HG03460 (cell line): ENCODE data around the gene MAPK8IP2.

Experiments used
- ATAC-seq: cut with Tn5 transposase; IDR thresholded peaks from one replicate; pipeline ENCODE4 v1.9.1; 2021; ENCODE audit not compliant: unreplicated experiment

Gene MAPK8IP2

DNA sequence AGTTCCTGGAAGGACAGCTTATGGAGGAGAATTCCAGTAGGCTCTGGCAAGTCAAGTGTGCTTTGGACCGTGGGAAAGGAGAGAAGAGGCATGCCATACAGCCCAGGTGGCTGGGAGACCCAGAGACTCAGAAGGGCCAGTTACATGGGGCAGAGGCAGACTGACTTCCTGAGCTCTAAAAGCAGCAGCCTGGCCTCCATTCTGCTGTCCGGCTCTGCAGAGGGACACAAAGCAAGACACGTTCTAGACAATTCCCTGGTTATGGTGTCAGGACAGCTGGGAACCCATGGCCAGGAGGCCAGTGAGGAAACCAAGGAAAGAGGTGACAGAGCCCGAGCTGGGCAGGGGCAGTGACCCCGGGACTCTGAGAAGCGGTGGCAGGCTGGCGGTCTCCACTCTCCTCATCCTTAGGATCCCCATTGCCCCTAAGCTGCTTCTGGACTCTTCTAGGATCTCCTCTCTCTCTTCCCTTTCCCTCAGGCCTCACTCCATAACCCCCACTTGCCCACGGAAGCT lies 25.1 kb upstream of the MAPK8IP2 start:
- no peak for ATAC-seq

DNA sequence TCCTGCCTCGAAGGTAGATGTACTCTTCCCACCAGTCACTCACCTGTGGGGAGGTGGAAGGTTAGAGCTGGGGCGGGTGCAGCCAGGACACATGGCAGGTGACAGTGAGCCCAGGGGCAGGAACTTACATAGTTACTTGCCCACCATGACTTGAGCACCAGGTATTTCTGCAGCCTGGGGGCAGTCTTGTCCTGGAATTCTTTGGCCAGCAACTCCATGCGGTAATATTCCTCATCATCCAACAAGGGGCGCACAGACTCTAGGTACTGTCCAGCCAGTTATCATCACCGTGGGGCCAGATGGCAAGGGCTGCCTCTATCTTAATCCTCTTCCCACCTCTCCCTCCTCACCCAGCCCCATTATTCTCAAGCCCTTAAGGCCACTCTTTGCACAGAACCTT lies 24.5 kb upstream of the MAPK8IP2 start:
- no peak for ATAC-seq

DNA sequence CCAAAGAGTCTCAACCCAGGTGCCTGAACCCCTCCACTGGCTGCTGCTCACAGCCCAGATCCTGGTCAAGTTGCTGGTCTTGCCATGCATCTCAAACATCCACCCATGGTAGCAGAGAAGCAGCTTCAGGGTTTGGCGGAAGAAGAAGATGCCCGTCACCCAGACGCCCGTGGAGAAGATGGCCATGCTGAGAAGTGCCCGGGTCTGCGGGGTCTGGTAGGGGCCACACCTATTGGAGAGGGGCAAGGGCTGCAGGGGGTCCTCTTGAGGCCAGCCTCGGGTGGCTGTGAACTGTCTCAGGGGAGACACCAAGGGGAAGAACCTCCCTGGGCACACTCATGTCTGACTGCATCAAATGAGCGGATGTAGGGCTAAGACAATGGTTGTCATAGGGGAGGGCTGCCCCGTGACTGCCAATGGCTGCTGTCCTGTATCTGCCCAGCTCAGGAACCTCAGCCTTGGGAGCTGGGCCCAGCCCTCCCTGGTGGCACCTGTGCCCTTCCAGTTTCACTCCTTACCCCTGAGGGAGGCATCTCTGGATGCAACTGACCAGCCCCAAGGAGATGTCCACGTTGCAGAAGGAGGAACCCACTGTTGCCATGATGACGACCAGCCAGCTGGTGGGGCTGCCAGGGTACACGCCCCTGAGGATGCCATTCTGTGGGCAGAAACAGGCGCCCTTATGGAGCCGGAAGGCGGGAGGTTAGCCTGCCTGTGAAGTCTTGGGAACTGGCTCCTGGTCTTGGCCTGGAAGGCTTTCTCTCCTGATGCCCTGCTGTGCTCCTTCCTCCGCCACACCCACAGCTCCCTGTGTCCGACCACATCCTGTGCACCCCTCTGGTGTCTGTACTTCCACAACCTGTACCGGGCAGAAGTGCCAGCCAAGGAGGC lies 23.5 kb upstream of the MAPK8IP2 start:
- no peak for ATAC-seq

DNA sequence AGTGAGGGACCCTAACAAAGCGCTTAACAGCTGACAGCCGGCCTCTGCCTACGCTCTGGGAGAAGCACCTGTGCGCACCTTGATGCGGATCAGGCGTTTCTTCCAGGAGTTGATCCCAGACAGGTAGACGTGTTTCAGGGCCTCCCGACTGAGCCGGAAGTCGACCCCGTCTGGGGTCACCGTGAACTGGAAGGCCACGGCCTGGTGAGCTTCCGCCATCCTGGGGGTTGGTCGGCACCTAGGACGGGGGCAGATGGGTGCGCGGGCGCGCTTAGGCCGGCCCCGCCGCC lies 23.0 kb upstream of the MAPK8IP2 start:
- no peak for ATAC-seq

DNA sequence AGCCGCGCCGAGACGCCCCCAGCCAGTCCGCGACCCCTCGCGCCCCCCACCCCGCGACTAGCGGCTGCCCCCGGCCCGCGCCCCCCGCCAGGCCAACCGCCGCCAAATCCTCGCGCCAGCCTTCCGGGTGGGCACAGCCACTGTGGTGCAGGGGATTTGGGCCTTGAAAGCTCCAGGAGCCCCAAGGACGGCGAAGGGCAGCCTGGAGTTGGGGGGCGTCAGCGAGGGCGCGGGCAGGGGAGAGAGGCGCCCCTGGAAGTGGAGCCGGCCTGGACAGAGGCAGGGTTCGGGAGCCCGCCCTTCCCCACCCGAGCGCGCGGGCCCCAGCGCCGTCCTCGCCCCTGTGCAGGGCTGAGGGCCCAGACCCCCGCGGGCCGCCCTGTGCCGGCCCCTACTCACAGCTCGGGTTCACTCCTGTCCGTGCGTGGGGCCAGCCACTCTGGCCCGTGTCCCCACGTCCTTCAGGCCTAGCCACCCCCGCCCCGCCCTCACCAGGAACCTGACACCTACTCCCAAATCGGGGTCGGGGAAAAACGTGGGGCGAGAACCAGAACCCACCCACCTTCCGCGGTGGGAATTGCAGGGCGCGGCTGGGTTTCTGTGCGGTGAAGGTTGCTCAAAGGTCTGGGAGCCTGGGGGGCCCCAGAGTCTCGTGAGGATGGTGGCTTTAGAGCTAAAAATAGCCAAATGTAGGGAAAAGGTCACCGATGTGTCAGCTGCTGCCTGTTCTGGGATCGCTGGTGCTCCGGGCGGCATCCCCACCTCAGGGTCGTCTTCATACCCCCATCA lies 22.4 kb upstream of the MAPK8IP2 start, which contains the start of gene CPT1B:
Gene CPT1B, minus strand, starts transcription at position 441 of the 789 bp plus-strand sequence. CDS start 512 bp downstream, outside the sequence.
- no peak for ATAC-seq

DNA sequence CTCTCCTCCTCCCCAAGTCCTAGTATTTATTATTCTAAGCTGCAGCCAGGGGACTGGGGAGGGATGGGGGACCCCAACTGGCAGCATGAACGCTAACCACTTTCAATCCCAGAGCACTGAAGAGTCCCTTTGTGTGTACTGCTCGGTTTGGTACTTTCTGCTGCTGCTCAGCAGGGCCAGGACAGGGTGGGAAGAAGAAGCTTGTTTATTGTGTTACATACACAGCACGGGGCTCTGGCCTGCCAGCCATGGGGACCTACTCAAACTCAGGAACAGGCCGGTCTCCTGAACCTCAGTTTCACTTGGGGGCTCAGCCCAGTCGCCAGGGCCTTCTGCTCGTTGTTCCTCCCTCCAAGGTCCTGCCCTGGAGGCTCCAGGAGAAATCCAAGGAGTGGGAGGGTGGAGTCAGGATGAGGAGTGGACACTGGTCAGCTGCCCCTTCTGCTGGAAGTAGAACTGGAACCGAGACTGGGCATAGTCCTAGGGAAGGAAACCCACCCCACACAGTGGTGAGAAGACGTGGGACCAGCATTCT lies 21.8 kb upstream of the MAPK8IP2 start:
- ATAC-seq = no peak

DNA sequence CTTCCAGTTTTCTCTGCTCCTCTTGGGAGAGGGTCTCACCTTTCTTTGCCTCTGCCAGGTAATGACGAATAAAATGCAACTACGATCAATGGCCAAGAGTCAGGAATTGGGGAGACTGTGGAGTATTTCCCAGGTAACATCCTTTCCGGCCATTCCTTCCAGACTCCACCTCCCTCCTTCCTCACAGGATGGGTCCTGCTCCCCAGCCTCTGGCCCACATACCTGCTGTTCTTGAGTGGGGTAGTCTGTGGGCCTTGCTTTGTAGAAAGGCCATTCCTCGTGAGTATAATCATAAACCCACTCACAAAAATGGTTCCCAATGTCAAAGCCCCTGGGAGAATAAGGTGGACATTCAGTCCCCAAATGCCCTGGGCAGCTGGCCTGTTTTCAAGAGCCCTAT lies 20.8 kb upstream of the MAPK8IP2 start:
- no peak for ATAC-seq

DNA sequence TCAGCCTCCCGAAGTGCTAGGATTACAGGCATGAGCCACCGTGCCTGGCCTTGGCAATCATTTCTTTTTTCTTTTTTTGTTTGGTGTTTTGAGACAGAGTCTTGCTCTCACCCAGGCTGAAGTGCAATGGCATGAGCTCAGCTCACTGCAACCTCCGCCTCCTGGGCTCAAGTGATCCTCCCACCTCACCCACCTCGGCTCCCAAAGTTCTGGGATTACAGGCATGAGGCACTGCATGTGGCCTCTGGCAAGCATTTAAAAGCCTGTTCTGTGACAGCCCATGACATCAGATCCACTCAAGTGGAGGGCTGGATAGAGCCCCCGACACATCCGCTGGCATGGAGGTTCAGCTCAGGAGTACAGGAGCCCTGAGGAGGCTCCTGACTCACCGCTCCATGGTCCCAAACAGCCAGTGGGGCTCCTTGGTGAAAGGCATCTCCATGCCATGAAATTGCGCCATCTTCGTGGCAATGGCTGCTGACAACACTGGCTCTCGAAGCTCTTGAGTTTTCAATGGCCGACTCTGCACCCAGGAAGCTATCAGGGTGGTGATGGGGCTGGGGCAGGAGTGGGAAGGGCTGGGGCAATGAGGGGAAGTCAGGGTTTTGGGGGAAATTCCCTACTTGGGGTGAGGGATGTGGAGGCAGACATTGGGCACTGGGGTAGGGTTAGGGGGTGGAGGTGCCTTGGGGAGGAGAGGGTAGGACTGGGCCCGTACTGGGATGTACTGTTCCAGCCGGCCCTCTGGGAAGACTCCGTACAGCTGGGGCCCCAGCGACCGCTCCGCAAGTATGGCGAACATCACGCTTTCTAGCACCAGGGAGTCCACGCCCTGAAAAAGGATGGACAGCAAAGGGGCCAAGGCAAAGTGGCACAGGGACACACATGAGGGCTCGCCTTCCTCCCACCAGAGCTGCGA lies 19.3 kb upstream of the MAPK8IP2 start:
- no peak for ATAC-seq

DNA sequence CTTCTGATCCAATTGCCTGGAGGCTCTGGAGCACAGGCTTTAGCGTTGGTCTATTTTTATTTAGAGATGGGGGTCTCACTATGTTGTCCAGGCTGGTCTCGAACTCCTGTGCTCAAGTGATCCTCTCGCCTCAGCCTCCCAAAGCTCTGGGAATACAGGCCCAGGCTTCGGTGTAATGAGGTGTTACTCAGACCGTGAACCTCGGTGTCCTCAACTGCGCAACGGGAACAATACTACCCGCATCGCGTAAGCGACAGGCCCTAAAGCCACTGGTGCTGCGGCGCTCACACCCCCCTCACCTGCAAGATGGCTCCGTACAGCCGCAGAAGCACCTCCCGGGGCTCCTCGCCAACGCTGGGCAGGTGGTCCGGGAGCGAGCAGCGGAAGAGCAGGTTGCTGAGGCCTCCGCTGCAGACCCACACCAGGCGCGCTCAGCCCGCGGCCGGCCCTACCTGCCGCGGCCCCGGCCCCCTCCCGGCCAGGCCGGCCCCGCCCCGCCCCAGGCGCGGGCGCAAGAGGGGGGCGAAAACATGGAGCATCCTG lies 18.6 kb upstream of the MAPK8IP2 start:
- ATAC-seq = no peak

DNA sequence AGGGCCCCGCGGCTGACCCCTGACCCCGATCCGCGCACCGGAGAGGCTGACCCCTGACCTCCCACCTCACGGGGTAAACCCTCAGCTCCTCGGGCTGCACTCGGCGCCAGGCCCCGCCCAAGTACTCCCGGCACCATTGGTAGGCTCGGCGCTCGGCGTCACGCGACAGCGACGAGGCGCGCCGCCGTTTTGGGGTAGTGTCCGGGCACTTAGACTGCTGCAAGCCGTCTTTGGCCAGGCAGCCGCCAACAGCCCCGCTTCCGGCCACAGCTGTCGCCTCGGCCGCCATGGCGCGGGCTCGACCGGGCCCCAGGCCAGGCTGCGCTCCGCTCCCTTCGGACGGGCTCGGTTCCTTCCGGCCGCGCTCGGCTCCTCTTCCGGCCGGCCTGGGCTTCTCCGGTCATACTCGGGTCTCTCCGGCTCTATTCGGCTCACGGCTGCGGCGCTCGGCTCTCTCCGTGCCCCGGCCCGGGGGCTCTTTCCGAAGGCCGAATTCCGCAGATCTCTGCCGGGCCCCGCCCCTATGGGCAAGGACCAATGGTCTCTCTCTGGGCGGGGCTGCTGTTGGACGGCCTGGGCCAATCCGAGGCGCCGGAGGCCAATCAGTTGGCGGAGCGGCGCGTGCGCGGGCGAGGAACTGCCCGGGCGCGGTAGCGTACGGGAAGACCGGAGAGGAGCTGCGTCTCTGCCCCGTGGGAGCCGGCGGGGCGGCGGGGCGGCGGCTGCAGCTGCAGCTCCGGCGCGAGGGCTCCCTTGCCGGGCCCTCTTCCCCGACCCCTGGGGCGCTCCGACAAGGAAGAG lies 17.9 kb upstream of the MAPK8IP2 start, which contains the start of gene CHKB:
Gene CHKB, minus strand, starts transcription at position 357 of the 801 bp plus-strand sequence. Its CDS starts 68 bp downstream, at position 289.
- peak; percentile 83 for ATAC-seq

DNA sequence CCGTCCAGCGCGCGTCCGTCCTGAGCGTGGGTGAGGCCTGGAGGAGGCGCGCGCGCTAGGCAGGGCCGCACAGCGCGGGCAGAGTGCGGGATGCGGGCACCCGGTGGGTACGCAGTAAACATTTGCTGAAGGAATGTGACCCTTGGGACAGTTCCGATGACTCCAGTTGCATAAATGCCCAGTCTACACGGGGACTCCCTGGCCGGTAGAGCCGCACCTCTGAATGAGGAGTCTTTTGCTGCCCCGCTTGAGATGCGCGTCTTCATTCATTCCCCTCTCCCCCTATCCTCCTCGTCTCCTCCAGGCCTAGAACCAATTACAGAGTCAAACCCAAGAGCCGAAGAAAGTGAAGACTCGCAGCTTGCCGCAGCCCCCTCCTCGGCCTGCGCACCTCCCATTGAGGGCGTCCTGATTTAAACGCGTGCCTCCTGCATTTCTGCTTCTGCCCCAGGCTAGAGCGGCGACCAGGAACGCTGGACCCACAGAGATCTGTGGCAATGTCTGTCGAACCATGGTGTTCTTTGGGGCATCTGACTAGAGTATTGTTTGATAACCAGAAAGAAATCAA lies 17.2 kb upstream of the MAPK8IP2 start:
- ATAC-seq = peak; percentile 27

DNA sequence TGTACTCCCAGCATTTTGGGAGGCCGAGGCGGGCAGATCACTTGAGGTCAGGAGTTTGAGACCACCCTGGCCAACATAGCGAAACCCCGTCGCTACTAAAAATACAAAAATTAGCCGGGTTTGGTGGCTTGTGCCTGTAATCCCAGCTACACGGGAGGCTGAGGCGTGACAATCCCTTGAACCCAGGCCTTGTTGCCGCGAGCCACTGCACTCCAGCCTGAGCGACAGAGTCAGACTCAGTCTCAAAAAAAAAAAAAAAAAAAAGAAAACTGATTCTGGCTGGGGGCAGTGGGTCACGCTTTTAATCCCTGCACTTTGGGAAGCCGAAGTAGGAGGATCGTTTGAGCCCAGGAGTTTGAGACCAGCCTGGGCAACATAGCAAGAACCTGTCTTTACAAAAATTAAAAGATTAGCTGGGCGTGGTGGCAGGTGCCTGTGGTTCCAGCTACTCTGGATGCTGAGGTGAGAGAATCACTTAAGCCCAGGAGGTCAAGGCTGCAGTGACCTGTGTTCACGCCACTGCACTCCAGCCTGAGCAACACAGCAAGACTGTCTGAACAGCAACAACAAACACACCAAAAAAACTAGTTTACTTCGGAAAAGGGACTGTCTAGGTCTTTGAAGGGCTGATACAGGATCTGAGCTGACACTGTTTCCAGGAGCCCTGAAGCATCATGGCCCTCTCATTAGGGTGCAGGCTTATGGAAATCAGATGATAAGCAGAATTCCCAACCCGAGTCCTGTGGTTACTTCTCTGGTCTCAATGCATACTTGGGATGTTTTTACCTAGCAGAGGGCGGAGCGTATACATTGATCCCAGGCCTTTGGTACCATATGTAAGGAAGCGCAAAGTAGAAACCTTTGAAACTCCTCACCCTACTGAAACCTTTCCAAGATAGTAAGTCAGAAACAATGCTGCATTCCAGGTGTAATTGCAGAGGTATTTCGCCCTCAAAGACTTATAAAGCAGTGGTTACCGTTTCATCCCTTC lies 16.2 kb upstream of the MAPK8IP2 start:
- ATAC-seq = no peak

DNA sequence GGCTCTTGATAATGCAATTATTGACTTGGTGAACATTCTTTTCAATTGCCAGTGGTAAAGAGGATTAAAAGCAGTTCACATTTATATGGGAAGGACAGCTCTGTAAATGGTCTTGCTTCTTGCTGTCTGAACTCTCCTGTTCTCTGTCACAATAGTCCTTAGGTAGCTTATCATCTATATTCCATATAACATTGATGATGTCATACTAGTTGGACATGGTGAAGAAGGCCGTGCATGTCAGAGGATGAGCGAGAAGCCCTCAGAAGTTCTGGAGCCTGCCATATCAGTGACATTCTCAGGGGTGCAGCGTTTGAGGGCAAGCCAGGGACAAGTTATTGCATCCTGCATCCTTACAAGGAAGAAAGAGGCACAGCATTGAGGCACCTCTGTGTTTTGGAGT lies 15.4 kb upstream of the MAPK8IP2 start:
- ATAC-seq = no peak

DNA sequence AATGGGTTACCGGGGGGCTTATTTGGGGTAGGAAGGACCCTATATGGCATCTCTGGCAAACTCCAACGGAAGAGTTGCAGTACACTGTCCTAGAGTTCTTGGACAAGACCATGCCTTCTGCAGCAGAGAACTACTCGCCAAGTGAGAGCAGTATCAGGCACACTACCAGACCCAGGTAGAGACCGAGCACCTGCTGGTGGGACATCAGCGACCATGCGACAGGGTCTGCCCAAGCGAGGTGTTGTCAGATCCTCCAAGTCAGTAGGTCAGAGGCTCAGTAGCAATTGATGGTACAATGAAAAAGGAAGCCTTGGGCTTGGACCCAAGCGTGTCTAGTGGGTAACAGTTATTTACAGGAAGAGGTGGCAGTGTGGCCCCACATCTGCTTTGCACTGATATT lies 14.8 kb upstream of the MAPK8IP2 start:
- ATAC-seq = no peak

DNA sequence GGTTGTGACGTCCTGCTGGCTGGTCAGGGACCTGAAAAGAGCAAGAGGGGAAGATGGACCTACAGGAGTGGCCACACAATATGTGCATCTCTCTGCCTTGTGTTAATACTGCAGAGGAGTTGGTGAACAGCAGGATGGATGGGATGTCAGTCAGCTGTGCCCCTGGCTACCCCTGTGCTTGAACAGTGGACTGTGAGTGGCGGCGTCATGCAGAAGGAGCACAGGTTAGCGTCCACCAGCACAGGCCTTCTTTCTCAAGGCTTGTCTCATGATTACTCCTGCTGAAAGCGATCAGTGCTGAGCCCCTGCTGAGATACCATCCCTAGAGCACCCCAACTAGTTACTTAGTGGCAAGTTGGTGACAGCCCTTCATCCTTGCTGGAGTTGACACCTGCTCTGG lies 14.2 kb upstream of the MAPK8IP2 start:
- no peak for ATAC-seq

DNA sequence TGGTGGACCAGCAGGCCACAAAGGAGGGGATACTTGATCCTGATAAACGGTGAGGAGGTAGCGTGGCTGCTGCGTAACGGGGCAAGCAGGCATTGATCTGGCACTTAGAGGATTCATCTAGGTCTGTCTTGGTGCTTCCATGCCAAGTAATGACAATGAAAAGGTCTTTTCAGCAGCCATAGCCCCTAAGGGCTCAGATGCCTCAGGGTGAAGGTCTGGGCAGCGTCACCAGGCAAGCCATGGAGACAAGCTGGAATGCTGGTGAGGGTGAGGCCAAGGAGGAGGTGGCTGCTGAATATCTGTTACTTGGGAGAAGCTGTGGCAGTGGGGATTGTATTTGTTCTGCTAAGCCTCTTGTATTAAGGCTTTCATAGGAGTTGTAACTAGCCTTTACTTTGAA lies 13.2 kb upstream of the MAPK8IP2 start:
- no peak for ATAC-seq

DNA sequence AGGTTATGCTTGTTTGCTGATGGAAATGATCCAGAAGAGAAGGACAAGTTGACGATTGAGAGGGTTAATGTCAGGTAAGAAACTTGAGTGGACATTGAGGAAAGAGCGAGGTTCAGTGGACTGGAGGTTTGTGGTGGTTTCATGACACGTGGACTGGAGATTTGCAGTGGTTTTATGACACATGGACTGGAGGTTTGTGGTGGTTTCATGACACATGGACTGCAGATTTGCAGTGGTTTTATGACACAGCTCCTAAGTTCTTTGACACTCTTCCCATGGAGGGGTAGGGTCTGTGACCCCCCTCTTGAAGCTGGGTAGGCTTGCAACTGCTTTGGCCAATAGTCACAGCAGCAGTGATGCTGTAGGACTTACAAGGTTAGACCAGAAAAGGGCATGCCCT lies 5.4 kb upstream of the MAPK8IP2 start:
- no peak for ATAC-seq

DNA sequence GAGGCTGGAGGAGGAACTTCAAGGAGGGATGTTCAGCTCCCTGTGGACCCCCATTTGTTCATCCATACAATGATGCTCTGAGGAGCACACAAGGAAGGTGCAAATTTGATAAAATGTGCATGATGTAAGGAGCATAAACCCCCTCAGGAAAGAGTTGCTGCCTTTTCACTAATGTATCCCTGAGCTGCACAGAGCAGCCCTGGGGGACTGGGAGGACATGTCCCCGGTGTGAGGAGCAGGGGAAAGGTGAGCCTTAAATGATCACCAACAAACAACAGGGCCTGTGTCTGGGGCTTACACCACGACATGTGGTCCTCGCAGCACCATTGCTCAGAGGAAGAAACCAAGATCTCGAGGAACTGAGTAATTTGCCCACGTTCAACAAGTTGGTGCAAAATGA lies 3.5 kb upstream of the MAPK8IP2 start:
- ATAC-seq = no peak
